Mesodermal cell (in vitro differentiated cells): ENCODE results near the gene EFHD1.
"Not testable (repeated sequence)": the region's sequence is repeated elsewhere in the genome, so short reads cannot be mapped to it uniquely, and the experiment has no call there.

Source experiments
- H3K27ac ChIP-seq: 2 replicates; pipeline ENCODE4 v1.7.0; 2013; ENCODE audit warnings: mild to moderate bottlenecking, low read depth, low read length, moderate library complexity; ENCODE audit not compliant: severe bottlenecking
- H3K36me3 ChIP-seq: 2 replicates; pipeline ENCODE4 v1.7.1; 2013; ENCODE audit warnings: mild to moderate bottlenecking, low read length, moderate library complexity; ENCODE audit not compliant: control insufficient read depth, insufficient read depth
- H3K4me1 ChIP-seq: one replicate; pipeline ENCODE4 v1.7.1; 2013; ENCODE audit warnings: mild to moderate bottlenecking, low read length; ENCODE audit not compliant: insufficient read depth, control insufficient read depth, poor library complexity, severe bottlenecking
- H3K4me3 ChIP-seq: 2 replicates; pipeline ENCODE4 v1.7.0; 2013; ENCODE audit warnings: low read length, control low read depth, mild to moderate bottlenecking; ENCODE audit not compliant: insufficient read depth, poor library complexity, severe bottlenecking; ENCODE audit errors: extremely low read depth
- H3K9me3 ChIP-seq: 2 replicates; pipeline ENCODE4 v1.7.1; 2013; ENCODE audit warnings: mild to moderate bottlenecking, low read length, moderate library complexity; ENCODE audit not compliant: control insufficient read depth
- WGBS, 2 experiments: methylation state at CpG; one replicate each; pipeline ENCODE4 v1.1.5; 2013; ENCODE audit warnings: missing lambda C conversion rate in 2 of 2; ENCODE audit not compliant: insufficient coverage in 2 of 2; 5-methylcytosine and 5-hydroxymethylcytosine counted together

Gene EFHD1

GRCh38 chr2:232697059-232697806 lies 63.8 kb downstream of the EFHD1 start, which contains the start of gene GIGYF2:
GIGYF2 (plus strand) TSS chr2:232697331; CDS start chr2:232735198, 37,867 bp downstream.
- Histone ChIP-seq H3K4me1 (peaks cover 21% of the 10 kb centered on the region), H3K9me3 (no peaks in the 10 kb centered on the region), H3K27ac (peak within 1 kb of the TSS; percentile 91), H3K36me3 (peaks cover 9% of the 10 kb centered on the region), H3K4me3 (peak within 1 kb of the TSS; percentile 92)
- 0 to 1% methylated on average over 39 to 60 of the region's 71 CpGs for WGBS, 2 experiments

GRCh38 chr2:232697807-232698110 lies 64.4 kb downstream of the EFHD1 start:
- Histone ChIP-seq H3K36me3 (peaks cover 9% of the 10 kb centered on the region), H3K4me1 (peaks cover 21% of the 10 kb centered on the region), H3K27ac (peak overlapping the region; percentile 91), H3K4me3 (peak overlapping the region; percentile 92), H3K9me3 (no peaks in the 10 kb centered on the region)
- WGBS, 2 experiments: 0% methylated on average over 9 to 11 of the region's 11 CpGs

- peaks cover 15% of the 10 kb centered on the region for H3K36me3 ChIP-seq
- H3K4me1 ChIP-seq: peaks cover 21% of the 10 kb centered on the region
- H3K4me3 ChIP-seq: peak overlapping the region; percentile 92
- 78 to 82% methylated on average over 3 of the region's 4 CpGs for WGBS, 2 experiments
- H3K9me3 ChIP-seq: no peaks in the 10 kb centered on the region
- no peak overlapping the region for H3K27ac ChIP-seq
Observed at GRCh38 chr2:232698556-232699091, 65.2 kb downstream of the EFHD1 start.

- Histone ChIP-seq H3K4me1 (peaks cover 21% of the 10 kb centered on the region), H3K36me3 (peaks cover 20% of the 10 kb centered on the region), H3K4me3 (peak overlapping the region; percentile 92), H3K9me3 (no peaks in the 10 kb centered on the region), H3K27ac (no peak overlapping the region)
- WGBS, 2 experiments: 58 to 66% methylated on average over 2 of the region's 2 CpGs
Observed at GRCh38 chr2:232699110-232699509, 65.7 kb downstream of the EFHD1 start.

DNA sequence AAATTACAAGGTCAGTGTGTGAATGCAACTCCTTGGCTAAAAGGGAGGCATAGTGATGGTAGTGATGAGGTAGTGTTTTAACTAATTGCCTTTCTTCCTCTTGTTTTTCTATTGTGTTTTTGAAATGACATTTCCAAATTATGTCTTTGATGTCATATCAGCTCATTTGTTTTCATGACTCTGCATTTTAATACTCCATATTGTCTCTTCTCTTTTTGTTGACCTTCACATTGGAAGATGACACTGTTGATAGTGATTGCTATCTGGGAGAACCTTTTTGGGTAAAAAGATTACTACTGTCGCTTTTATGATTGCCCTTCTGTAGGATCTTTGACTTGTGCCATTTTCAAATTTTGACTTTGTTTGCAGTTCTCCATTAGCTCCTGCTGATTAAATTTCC lies 66.8 kb downstream of the EFHD1 start:
- peaks cover 28% of the 10 kb centered on the region for H3K36me3 ChIP-seq
- H3K4me1 ChIP-seq: peaks cover 21% of the 10 kb centered on the region
- no peak overlapping the region for H3K4me3 ChIP-seq
- H3K27ac ChIP-seq: no peak overlapping the region
- 100% methylated on average over 1 of the region's 1 CpG for WGBS, 2 experiments
- H3K9me3 ChIP-seq: no peaks in the 10 kb centered on the region

DNA sequence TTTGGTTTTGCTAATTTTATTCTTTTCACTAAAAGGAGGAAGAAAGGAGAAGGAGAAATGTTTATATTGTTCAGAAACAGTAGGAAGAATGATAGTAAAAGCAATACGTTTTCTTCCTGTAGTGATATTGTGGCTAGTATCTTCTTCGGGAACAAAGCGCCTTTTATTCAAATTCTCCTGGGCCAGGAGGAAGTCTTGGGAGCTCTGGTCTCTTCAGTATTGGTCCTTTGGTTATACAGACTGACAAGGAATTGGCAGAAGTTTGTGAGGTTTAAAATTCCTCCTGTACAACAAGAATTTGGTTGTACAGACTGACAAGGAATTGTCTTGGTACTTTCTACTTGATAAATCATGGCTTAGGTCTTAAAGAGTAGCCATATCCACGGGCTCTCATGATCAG lies 73.7 kb downstream of the EFHD1 start:
- no peak overlapping the region for H3K27ac ChIP-seq
- no peaks in the 10 kb centered on the region for H3K4me1 ChIP-seq
- no peaks in the 10 kb centered on the region for H3K9me3 ChIP-seq
- peaks cover 49% of the 10 kb centered on the region for H3K36me3 ChIP-seq
- WGBS, 2 experiments: 90 to 91% methylated on average over 4 of the region's 4 CpGs
- H3K4me3 ChIP-seq: no peak overlapping the region

DNA sequence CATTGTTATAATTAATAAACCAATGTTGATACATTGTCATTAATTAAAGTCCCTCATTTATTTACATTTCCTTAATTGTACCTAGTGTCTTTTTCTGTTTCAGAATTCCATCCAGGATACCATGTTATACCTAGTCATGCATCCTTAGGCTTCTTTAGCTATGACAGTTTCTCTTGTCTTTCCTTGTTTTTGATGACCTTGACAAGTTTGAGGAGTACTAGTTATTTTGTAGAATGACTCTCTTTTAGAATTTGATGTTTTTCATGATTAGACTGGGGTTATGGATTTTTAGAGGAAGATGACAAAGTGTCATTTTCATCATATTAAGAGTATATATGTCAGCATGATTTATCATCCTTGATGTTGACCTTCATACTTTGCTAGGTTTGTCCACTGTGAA lies 80.1 kb downstream of the EFHD1 start:
- H3K4me1 ChIP-seq: no peaks in the 10 kb centered on the region
- H3K36me3 ChIP-seq: peaks cover 41% of the 10 kb centered on the region
- H3K4me3 ChIP-seq: no peak overlapping the region
- no peak overlapping the region for H3K27ac ChIP-seq
- no peaks in the 10 kb centered on the region for H3K9me3 ChIP-seq

- Histone ChIP-seq H3K36me3 (peaks cover 40% of the 10 kb centered on the region), H3K9me3 (no peaks in the 10 kb centered on the region), H3K4me1 (no peaks in the 10 kb centered on the region), H3K4me3 (no peak overlapping the region), H3K27ac (no peak overlapping the region)
- 100% methylated on average over 1 of the region's 3 CpGs; no CpG with 5 or more reads in 1 of the 2 experiments for WGBS, 2 experiments
Observed at GRCh38 chr2:232714969-232715368, 81.6 kb downstream of the EFHD1 start.

- H3K4me1 ChIP-seq, H3K27ac ChIP-seq, H3K4me3 ChIP-seq, H3K9me3 ChIP-seq: not testable (repeated sequence)
- peaks cover 44% of the 10 kb centered on the region for H3K36me3 ChIP-seq
Observed at GRCh38 chr2:232720056-232720455, 86.7 kb downstream of the EFHD1 start.

- Histone ChIP-seq H3K4me3 (no peak overlapping the region), H3K4me1 (no peaks in the 10 kb centered on the region), H3K9me3 (no peaks in the 10 kb centered on the region), H3K27ac (no peak overlapping the region), H3K36me3 (peaks cover 56% of the 10 kb centered on the region)
- 90 to 100% methylated on average over 1 to 2 of the region's 2 CpGs for WGBS, 2 experiments
Observed at GRCh38 chr2:232721261-232721660, 87.9 kb downstream of the EFHD1 start.

- 80 to 100% methylated on average over 1 to 2 of the region's 2 CpGs for WGBS, 2 experiments
- Histone ChIP-seq H3K27ac (no peak overlapping the region), H3K4me1 (no peaks in the 10 kb centered on the region), H3K4me3 (no peak overlapping the region), H3K36me3 (peaks cover 56% of the 10 kb centered on the region), H3K9me3 (no peaks in the 10 kb centered on the region)
Observed at GRCh38 chr2:232721882-232722281, 88.5 kb downstream of the EFHD1 start.
